ENCODE measurements around the gene ABHD2.

ABHD2 gene

DNA sequence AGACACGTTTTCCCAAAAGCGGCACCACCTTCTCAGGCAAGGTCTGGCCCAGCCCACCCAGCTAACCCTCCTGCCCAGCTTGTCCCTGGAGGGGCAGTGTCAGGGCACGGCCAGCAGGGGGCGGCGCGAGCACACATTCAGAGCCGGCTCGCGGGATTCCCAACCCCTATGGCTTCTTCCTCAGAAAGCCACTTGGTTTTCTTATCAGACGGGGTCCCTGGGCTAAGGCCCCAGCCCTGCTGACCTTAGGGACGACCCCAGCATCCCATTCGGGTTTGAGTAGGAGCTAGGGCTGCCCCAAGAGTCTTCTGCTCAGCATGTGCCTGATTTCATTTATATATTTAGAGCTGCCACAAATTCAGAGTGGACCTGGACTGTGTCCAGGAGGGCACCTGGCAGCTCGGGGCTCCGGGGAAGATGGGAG is 118.7 kb downstream of the ABHD2 start (continued):
- TF ChIP-seq ZNF658 (tag by site-specific recombination; IDR thresholded peaks at IDR 0.05) (no peak), ZNF155 (tag by site-specific recombination; IDR thresholded peaks at IDR 0.05) (no peak), ZNF391 (tag by site-specific recombination; IDR thresholded peaks at IDR 0.05; ENCODE audit: borderline replicate concordance, low read depth) (no peak), ZNF133 (tag by site-specific recombination; IDR thresholded peaks at IDR 0.05) (no peak), ZBTB7A (tag by site-specific recombination; IDR thresholded peaks at IDR 0.05; ENCODE audit: low read depth) (no peak), ZNF404 (tag by site-specific recombination; IDR thresholded peaks at IDR 0.05) (no peak; the same call in 1 of the 2 replicates), ZFP41 (tag by site-specific recombination; IDR thresholded peaks at IDR 0.05; ENCODE audit: borderline replicate concordance) (no peak), ZBTB8A (tag by site-specific recombination; IDR thresholded peaks at IDR 0.05) (no peak), ZNF146 (tag by site-specific recombination; IDR thresholded peaks at IDR 0.05) (no peak), ZNF48 (tag by site-specific recombination; IDR thresholded peaks at IDR 0.05) (no peak), ZNF335 (tag by site-specific recombination; conservative IDR thresholded peaks at IDR 0.05) (peak; percentile 72)
- TF ChIP-seq, protein P1, sequence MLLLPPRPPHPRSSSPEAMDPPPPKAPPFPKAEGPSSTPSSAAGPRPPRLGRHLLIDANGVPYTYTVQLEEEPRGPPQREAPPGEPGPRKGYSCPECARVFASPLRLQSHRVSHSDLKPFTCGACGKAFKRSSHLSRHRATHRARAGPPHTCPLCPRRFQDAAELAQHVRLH (tag by site-specific recombination; IDR thresholded peaks at IDR 0.05): no peak
- TF ChIP-seq, protein P2, sequence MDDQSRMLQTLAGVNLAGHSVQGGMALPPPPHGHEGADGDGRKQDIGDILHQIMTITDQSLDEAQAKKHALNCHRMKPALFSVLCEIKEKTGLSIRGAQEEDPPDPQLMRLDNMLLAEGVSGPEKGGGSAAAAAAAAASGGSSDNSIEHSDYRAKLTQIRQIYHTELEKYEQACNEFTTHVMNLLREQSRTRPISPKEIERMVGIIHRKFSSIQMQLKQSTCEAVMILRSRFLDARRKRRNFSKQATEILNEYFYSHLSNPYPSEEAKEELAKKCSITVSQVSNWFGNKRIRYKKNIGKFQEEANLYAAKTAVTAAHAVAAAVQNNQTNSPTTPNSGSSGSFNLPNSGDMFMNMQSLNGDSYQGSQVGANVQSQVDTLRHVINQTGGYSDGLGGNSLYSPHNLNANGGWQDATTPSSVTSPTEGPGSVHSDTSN (CRISPR knock-in tag; IDR thresholded peaks at IDR 0.05): no peak
- TF ChIP-seq, protein P3, sequence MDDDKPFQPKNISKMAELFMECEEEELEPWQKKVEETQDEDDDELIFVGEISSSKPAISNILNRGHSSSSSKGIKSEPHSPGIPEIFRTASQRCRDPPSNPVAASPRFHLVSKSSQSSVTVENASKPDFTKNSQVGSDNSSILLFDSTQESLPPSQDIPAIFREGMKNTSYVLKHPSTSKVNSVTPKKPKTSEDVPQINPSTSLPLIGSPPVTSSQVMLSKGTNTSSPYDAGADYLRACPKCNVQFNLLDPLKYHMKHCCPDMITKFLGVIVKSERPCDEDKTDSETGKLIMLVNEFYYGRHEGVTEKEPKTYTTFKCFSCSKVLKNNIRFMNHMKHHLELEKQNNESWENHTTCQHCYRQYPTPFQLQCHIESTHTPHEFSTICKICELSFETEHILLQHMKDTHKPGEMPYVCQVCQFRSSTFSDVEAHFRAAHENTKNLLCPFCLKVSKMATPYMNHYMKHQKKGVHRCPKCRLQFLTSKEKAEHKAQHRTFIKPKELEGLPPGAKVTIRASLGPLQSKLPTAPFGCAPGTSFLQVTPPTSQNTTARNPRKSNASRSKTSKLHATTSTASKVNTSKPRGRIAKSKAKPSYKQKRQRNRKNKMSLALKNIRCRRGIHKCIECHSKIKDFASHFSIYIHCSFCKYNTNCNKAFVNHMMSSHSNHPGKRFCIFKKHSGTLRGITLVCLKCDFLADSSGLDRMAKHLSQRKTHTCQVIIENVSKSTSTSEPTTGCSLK (tag by site-specific recombination; IDR thresholded peaks at IDR 0.05): no peak

DNA sequence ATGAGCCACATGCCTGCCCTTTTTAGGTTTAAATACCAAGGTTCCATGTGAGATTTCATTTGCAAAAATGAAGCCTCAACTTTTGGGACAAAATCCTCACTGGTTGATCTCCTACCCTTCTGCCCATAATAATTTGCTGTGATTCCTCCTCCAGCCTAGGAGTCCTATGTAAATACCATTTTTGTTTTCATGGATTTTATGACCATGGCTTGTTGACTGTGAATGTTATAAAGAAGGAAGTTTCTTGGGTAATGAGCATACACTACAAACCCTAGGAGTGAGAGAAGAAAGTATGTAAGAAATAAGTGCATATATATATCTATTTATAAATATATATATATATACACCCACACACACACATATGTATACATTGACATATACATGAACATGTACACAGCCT is 120.0 kb downstream of the ABHD2 start:
- Histone ChIP-seq H3K4me1 (ENCODE audit: control insufficient read depth, insufficient read depth, low read length) (no peaks in the 10 kb centered on the region), H3K36me3 (ENCODE audit: control insufficient read depth in 2 of 2, insufficient read depth in 1 of 2, low read length in 2 of 2) (no peaks in the 10 kb centered on the region), H3K9me3 (ENCODE audit: control insufficient read depth, insufficient read depth, low read depth, low read length) (no peaks in the 10 kb centered on the region), H3K27ac (ENCODE audit: extremely low read depth, low read depth, low read length) (no peak overlapping the region), H3K4me3 (ENCODE audit: low read depth, low read length) (no peak overlapping the region)
- TF ChIP-seq ZNF140 (tag by site-specific recombination; IDR thresholded peaks at IDR 0.05) (no peak), ZNF433 (tag by site-specific recombination; IDR thresholded peaks at IDR 0.05; ENCODE audit: low read depth) (no peak), ZNF555 (tag by site-specific recombination; conservative IDR thresholded peaks at IDR 0.05) (no peak), ZNF510 (tag by site-specific recombination; IDR thresholded peaks at IDR 0.05; ENCODE audit: insufficient replicate concordance) (no peak), YY2 (tag by site-specific recombination; IDR thresholded peaks at IDR 0.05) (no peak), ZNF677 (tag by site-specific recombination; IDR thresholded peaks at IDR 0.05) (no peak), ZNF214 (tag by site-specific recombination; IDR thresholded peaks at IDR 0.05; ENCODE audit: borderline replicate concordance) (no peak), KLF8 (tag by site-specific recombination; IDR thresholded peaks at IDR 0.05) (no peak), ZNF560 (tag by site-specific recombination; IDR thresholded peaks at IDR 0.05; ENCODE audit: borderline replicate concordance) (no peak), ZNF211 (tag by site-specific recombination; IDR thresholded peaks at IDR 0.05; ENCODE audit: low read depth) (no peak), ZNF394 (tag by site-specific recombination; IDR thresholded peaks at IDR 0.05; ENCODE audit: borderline replicate concordance) (no peak), SALL2 (tag by site-specific recombination; IDR thresholded peaks at IDR 0.05; ENCODE audit: borderline replicate concordance) (no peak), RBAK (tag by site-specific recombination; IDR thresholded peaks at IDR 0.05) (no peak), ZNF48 (tag by site-specific recombination; IDR thresholded peaks at IDR 0.05) (no peak)
- TF ChIP-seq, protein P2 (CRISPR knock-in tag; IDR thresholded peaks at IDR 0.05): no peak
- TF ChIP-seq, protein P4, sequence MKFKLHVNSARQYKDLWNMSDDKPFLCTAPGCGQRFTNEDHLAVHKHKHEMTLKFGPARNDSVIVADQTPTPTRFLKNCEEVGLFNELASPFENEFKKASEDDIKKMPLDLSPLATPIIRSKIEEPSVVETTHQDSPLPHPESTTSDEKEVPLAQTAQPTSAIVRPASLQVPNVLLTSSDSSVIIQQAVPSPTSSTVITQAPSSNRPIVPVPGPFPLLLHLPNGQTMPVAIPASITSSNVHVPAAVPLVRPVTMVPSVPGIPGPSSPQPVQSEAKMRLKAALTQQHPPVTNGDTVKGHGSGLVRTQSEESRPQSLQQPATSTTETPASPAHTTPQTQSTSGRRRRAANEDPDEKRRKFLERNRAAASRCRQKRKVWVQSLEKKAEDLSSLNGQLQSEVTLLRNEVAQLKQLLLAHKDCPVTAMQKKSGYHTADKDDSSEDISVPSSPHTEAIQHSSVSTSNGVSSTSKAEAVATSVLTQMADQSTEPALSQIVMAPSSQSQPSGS (tag by site-specific recombination; IDR thresholded peaks at IDR 0.05; ENCODE audit: low read depth): no peak
- ChIA-PET POLR2A (no interaction called here), CTCF (interaction anchor here (1.5 to 2.9 kb wide), 5 partner anchors 12 to 555 kb away, joined by 3 to 64 read pairs (median 11); no protein-coding TSS in a partner anchor)

Data from HEK293 (cell line).